ENCODE measurements around the gene LANCL2. TPM values are rescaled to one million over a fixed set of nuclear protein-coding genes. Genes with fewer than 3 reads are reported as not detected.

LANCL2 gene
- total RNA-seq, 4 donors from 2014 or later: 6.4 to 27.0 (median 15.6) TPM

DNA sequence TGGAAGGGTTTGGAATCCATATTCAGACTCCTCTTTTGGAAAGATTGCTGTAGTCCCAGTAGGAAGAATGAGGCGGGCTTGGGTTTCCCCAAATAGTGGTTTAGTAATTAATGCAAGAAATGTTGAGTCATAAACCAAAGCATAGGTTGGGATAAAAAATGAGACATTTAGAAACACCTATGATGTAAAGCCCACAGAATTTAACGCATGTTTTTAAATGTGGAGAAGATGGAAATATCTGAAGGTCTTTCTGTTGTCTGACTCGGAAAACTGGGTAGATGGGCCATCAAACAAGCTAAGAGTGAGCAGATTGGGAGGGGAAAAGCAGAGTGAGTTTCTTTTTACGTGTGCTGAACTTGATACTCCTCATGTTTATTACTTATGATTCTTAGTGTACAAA is 62.2 kb downstream of the LANCL2 start:
- DNase-seq: no peak
- intact Hi-C loops (cut with DNase I; ENCODE audit: low total_unique reads) (no loop called here), in situ Hi-C loops (cut with MboI; ENCODE audit: low pct_ligation_motif_present in 1 of 4, low pct_unique_long_range_greater_than_20kb in 1 of 4, low sequenced_read_pairs in 3 of 4) (no loop called here)
- Histone ChIP-seq H3K27me3 (no peaks in the 10 kb centered on the region), H3K27ac (no peak overlapping the region), H3K9me3 (no peaks in the 10 kb centered on the region), H3K4me1 (peaks cover 0 to 24% (median 10%) of the 10 kb centered on the region in 4 donors), H3K4me3 (no peak overlapping the region), H3K36me3 (peaks cover 0 to 9% (median 3%) of the 10 kb centered on the region in 4 donors)
- WGBS, 2 donors (ENCODE audit: low coverage in 1 of 2): 60 to 71% methylated on average over 4 of the region's 4 CpGs
- TF ChIP-seq EP300 (IDR thresholded peaks at IDR 0.05; ENCODE audit: low read depth) (no peak), POLR2A (IDR thresholded peaks at IDR 0.05) (no peak), POLR2AphosphoS5 (IDR thresholded peaks at IDR 0.05) (no peak)
- TF ChIP-seq, protein P1, sequence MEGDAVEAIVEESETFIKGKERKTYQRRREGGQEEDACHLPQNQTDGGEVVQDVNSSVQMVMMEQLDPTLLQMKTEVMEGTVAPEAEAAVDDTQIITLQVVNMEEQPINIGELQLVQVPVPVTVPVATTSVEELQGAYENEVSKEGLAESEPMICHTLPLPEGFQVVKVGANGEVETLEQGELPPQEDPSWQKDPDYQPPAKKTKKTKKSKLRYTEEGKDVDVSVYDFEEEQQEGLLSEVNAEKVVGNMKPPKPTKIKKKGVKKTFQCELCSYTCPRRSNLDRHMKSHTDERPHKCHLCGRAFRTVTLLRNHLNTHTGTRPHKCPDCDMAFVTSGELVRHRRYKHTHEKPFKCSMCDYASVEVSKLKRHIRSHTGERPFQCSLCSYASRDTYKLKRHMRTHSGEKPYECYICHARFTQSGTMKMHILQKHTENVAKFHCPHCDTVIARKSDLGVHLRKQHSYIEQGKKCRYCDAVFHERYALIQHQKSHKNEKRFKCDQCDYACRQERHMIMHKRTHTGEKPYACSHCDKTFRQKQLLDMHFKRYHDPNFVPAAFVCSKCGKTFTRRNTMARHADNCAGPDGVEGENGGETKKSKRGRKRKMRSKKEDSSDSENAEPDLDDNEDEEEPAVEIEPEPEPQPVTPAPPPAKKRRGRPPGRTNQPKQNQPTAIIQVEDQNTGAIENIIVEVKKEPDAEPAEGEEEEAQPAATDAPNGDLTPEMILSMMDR (IDR thresholded peaks at IDR 0.05): no peak

DNA sequence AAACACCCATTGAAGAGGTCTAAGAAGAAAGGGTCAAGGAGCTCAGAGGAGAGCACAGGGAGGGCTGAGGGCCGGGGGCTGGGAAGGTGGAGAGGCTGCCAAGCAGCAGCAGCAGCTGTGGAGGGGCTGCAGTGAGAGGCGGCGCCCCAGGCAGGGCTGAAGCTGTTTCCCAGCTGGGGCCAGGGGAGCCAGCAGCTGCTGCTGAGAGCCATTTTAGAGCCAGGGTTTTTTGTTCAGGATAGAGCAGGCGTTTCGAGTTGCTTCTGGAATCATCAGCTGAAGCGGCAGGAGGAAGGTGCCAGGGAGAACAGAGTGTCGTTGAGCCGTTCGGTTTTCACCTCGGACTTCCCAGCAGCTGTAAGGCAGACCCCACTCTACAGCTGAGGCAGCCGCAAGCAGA is 62.7 kb downstream of the LANCL2 start:
- peaks cover 0 to 9% (median 3%) of the 10 kb centered on the region in 4 donors for H3K36me3 ChIP-seq
- WGBS, 2 donors (ENCODE audit: low coverage in 1 of 2): 73 to 92% methylated on average over 3 to 11 of the region's 11 CpGs
- intact Hi-C loops (cut with DNase I; ENCODE audit: low total_unique reads) (no loop called here), in situ Hi-C loops (cut with MboI; ENCODE audit: low pct_ligation_motif_present in 1 of 4, low pct_unique_long_range_greater_than_20kb in 1 of 4, low sequenced_read_pairs in 3 of 4) (no loop called here)
- H3K4me3 ChIP-seq: no peak overlapping the region
- no peaks in the 10 kb centered on the region for H3K27me3 ChIP-seq
- peaks cover 0 to 28% (median 14%) of the 10 kb centered on the region in 4 donors for H3K4me1 ChIP-seq
- no peak for DNase-seq
- TF ChIP-seq EP300 (IDR thresholded peaks at IDR 0.05; ENCODE audit: low read depth) (no peak), POLR2AphosphoS5 (IDR thresholded peaks at IDR 0.05) (no peak), POLR2A (IDR thresholded peaks at IDR 0.05) (no peak)
- TF ChIP-seq, protein P1 (IDR thresholded peaks at IDR 0.05): no peak
- H3K9me3 ChIP-seq: no peaks in the 10 kb centered on the region
- no peak overlapping the region for H3K27ac ChIP-seq

DNA sequence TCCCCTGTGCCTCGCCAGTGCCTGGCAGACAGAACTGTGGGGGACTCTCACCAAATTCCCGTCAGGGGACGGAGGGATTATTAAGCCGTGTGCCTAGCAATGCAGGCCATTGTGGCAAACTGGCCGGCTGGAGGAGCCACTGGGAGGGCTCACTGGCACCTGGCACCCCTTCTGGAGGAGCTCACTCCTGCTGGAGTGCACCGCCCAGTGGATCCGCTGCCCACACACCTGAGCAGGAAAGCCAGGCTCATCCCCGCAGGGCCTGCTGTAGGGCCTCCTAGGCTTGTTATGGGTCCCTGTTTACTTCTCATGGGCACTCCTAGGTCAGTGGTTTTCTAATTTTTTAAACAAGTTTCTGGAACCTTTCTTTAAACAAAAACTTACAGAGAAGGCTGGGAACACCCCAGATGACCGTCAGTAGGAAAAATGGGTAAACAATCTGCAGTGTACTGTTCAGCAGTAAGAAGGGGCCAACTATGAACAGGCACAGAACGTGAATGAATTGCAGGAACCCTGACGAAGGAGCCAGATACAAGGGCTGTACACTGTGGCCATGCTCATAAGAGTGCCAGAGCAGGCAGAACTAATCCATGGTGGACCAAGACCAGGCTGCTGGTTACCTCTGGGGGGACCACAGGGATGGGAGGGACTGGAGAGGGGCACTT is 64.8 kb downstream of the LANCL2 start:
- intact Hi-C loops (cut with DNase I; ENCODE audit: low total_unique reads) (no loop called here), in situ Hi-C loops (cut with MboI; ENCODE audit: low pct_ligation_motif_present in 1 of 4, low pct_unique_long_range_greater_than_20kb in 1 of 4, low sequenced_read_pairs in 3 of 4) (loop anchor here in 1 of 4 donors (10.0 kb wide), 1 partner anchor 165 kb away; no protein-coding TSS in a partner anchor)
- H3K36me3 ChIP-seq: peaks cover 0 to 9% (median 3%) of the 10 kb centered on the region in 4 donors
- H3K9me3 ChIP-seq: no peaks in the 10 kb centered on the region
- H3K27ac ChIP-seq: no peak overlapping the region
- 67 to 74% methylated on average over 5 to 11 of the region's 11 CpGs for WGBS, 2 donors (ENCODE audit: low coverage in 1 of 2)
- no peak overlapping the region for H3K4me3 ChIP-seq
- H3K4me1 ChIP-seq: peaks cover 0 to 32% (median 17%) of the 10 kb centered on the region in 4 donors
- no peak for DNase-seq
- TF ChIP-seq, protein P1 (IDR thresholded peaks at IDR 0.05): no peak
- TF ChIP-seq POLR2AphosphoS5 (IDR thresholded peaks at IDR 0.05) (no peak), POLR2A (IDR thresholded peaks at IDR 0.05) (no peak), EP300 (IDR thresholded peaks at IDR 0.05; ENCODE audit: low read depth) (no peak)
- H3K27me3 ChIP-seq: no peaks in the 10 kb centered on the region

DNA sequence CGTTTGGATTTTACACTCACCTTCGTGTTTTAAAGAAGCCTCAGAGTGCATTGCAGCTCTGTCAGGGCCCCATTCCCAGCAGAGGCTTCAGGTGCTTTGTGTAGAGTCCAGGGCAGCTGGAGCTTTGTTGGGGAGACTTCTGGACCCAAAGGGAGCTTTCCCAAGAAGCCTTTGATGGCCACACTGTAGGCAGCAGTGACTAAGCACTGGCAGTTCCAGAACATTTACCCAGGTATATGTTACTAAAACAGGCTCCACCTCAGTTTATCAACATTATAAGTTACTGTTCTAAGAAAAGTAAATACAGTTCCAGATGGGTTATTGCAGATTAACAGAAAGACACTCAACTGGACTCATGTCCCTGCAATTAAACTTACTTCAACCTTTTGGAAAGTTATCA is 66.8 kb downstream of the LANCL2 start:
- H3K4me3 ChIP-seq: no peak overlapping the region
- intact Hi-C loops (cut with DNase I; ENCODE audit: low total_unique reads) (no loop called here), in situ Hi-C loops (cut with MboI; ENCODE audit: low pct_ligation_motif_present in 1 of 4, low pct_unique_long_range_greater_than_20kb in 1 of 4, low sequenced_read_pairs in 3 of 4) (loop anchor here in 1 of 4 donors (10.0 kb wide), 1 partner anchor 163 kb away; no protein-coding TSS in a partner anchor)
- peak; percentile 58 for DNase-seq
- 38% methylated on average over 2 of the region's 2 CpGs; no CpG with 5 or more reads in 1 of the 2 donors for WGBS, 2 donors (ENCODE audit: low coverage in 1 of 2)
- H3K36me3 ChIP-seq: no peaks in the 10 kb centered on the region
- TF ChIP-seq, protein P1 (IDR thresholded peaks at IDR 0.05): no peak
- peak in 2 of 3 donors; percentile 22 to 48 for TF ChIP-seq POLR2AphosphoS5 (IDR thresholded peaks at IDR 0.05)
- peak; percentile 44 for TF ChIP-seq POLR2A (IDR thresholded peaks at IDR 0.05)
- H3K27ac ChIP-seq: peak overlapping the region; percentile 65 to 77 (median 74)
- H3K9me3 ChIP-seq: no peaks in the 10 kb centered on the region
- H3K4me1 ChIP-seq: peaks cover 0 to 32% (median 17%) of the 10 kb centered on the region in 4 donors
- no peaks in the 10 kb centered on the region for H3K27me3 ChIP-seq

All from transverse colon (tissue), 4 donors.